OCI-LY3 (cell line): ENCODE data around the gene CD84.

ENCODE experiments used
- CTCF ChIP-seq: fragments of 200-600, 300-600 bp; sonication (generic); IDR thresholded peaks from 2 replicates; pipeline ENCODE4 v1.5.1; 2014; ENCODE audit warnings: antibody characterized with exemption, low read length, low read depth
- EZH2phosphoT487 ChIP-seq: fragments of 200-600 bp; shearing (Covaris generic); IDR thresholded peaks from 2 replicates; pipeline ENCODE4 v1.6.1; 2018; ENCODE audit warnings: antibody characterized with exemption, mixed run types, low read depth

DNA sequence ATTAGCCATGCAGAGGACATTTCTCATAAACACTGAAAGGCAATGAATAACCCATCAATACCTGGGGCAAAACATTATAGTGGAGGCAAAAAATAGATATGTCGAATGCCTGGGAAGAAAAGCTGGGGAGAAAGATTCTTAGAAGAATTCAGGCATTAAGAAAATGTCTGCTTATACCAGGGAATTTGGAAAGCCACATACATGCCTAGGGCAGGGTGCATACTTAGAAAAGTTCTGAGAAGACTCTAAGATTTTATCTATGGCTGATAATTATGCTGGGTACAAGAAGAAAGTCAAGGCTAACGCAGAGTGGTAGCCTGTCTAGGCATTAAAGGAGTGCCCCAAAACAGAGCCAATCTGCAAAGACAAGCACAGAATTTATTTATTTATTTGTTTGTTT lies 74.6 kb downstream of the CD84 start:
- TF ChIP-seq CTCF (no peak), EZH2phosphoT487 (no peak)
